GM18505 (cell line): ENCODE data around the gene TYMS.

Experiments used
- ATAC-seq: cut with Tn5 transposase; IDR thresholded peaks from one replicate; pipeline ENCODE4 v1.9.1; 2021; ENCODE audit not compliant: unreplicated experiment
- POLR2A ChIP-seq: IDR thresholded peaks from 4 replicates; pipeline ENCODE4 v1.6.1; 2011; ENCODE audit warnings: borderline replicate concordance; ENCODE audit not compliant: insufficient read depth, insufficient read length; ENCODE audit errors: extremely low read depth

TYMS gene

GRCh38 chr18:658001-658946 lies 821 bp downstream of the TYMS start:
- TF ChIP-seq POLR2A, result peak; percentile 71
- ATAC-seq, result peak; percentile 53

DNA sequence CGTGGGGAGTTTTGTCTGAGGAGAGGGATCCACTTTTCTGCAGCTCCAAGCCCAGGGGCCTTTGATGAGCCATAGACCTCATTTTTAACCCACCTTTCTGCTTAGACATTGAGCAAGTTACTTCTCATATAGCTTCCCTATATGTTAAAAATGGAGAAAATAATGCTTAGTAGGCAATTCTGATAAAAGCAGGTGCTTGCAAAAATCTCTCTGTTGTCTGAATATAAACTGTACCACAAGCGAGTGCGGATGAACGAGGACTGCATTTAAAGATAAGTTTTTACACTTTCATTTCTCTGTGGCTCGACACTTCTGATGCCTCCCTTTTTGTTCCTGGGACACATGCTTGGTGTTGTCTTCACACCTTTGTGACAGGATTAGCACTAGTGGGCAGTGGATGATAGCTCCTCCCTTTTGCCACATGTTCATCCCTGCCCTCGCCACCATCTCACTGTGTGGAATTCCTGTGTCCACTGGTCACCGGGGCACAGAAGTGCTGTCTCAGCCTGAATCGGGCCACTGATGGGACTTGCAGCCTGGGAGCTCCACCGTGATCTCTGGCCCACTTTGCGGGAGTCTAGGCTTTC lies 1.6 kb downstream of the TYMS start:
- TF ChIP-seq POLR2A, result no peak
- no peak for ATAC-seq

DNA sequence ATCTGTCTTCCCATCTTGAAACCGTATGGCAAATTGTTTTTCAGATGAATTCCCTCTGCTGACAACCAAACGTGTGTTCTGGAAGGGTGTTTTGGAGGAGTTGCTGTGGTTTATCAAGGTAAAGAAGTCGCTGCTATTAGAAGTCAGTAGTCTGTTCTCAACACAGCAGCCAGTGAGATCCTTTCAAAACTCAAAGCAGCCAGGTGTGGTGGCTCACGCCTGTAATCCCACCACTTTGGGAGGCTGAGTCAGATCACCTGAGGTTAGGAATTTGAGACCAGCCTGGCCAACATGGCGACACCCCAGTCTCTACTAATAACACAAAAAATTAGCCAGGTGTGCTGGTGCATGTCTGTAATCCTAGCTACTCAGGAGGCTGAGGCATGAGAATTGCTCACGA lies 2.1 kb downstream of the TYMS start:
- TF ChIP-seq POLR2A, result no peak
- ATAC-seq, result no peak

GRCh38 chr18:662197-662596 lies 4.7 kb downstream of the TYMS start:
- no peak for TF ChIP-seq POLR2A
- ATAC-seq, result no peak

- TF ChIP-seq POLR2A, result no peak
- ATAC-seq, result no peak
These were observed 8.7 kb downstream of the TYMS start for GRCh38 chr18:666177-666576.

- ATAC-seq, result no peak
- TF ChIP-seq POLR2A, result no peak
These were observed 9.2 kb downstream of the TYMS start for GRCh38 chr18:666628-667027.

GRCh38 chr18:668260-668659 lies 10.8 kb downstream of the TYMS start:
- TF ChIP-seq POLR2A, result no peak
- ATAC-seq, result no peak

DNA sequence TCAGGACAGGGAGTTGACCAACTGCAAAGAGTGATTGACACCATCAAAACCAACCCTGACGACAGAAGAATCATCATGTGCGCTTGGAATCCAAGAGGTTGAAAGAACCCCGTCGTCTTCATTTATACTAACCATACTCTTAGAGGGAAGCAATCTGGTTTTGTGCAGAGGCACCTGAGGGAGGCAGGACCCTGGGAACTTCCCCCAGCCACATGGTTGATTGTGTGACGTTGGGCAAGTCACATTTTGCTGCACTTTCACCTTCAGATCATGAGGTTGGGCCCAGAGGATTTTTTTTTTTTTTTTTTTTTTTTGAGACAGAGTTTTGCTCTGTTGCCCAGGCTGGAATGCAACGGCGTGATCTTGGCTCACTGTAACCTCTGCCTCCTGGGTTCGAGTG lies 11.6 kb downstream of the TYMS start:
- ATAC-seq, result no peak
- TF ChIP-seq POLR2A, result no peak

DNA sequence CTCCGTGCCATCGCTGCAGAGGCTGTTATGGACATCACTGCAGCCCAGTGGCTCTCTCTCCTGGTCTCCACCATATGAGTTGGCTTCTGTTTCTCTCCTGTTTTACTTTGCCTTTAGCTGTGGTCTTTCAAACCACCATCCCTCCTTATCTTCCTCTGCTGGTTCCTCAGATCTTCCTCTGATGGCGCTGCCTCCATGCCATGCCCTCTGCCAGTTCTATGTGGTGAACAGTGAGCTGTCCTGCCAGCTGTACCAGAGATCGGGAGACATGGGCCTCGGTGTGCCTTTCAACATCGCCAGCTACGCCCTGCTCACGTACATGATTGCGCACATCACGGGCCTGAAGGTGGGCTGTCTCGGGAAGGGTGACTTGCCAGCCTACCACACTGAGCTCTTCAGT lies 13.1 kb downstream of the TYMS start:
- no peak for ATAC-seq
- no peak for TF ChIP-seq POLR2A

DNA sequence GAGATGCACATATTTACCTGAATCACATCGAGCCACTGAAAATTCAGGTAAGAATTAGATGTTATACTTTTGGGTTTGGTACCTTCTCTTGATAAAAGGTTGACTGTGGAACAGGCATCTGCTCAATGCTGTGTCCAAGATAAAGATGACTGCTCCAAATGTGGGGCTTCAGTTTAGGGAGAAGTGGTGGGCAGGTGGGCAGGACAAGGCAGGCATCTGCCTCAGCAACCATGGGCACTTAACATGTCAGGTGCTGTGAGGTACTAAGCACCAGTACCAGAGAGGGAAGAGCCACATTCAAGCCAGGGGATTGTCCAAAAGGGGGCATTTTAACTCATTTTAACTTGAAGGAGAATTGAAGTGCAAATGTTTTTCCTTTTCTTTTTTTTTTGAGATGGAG lies 14.0 kb downstream of the TYMS start:
- no peak for TF ChIP-seq POLR2A
- ATAC-seq, result no peak

- TF ChIP-seq POLR2A, result no peak
- no peak for ATAC-seq
These were observed 15.9 kb downstream of the TYMS start for GRCh38 chr18:673317-673716.

- TF ChIP-seq POLR2A, result no peak
- no peak for ATAC-seq
These were observed 16.3 kb downstream of the TYMS start for GRCh38 chr18:673769-674168.

- no peak for ATAC-seq
- TF ChIP-seq POLR2A, result no peak
These were observed 17.9 kb downstream of the TYMS start for GRCh38 chr18:675307-675706.

DNA sequence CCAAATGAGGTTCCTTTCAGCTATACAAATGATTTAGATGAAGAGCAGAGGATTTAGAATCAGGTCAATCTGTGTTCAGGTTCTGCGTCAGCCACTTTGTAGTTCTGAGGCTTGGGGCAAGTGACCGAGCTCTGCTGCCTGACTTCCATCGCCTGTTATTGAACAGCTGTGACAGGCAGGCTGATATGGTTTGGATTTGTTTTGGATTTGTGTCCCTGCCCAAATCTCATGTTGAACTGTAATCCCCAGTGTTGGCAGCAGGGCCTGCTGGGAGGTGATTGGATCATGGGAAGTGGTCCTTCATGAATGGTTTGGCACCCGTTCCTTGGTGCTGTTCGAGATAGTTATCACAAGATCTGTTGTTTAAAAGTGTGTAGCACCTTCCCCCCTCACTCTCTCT lies 18.6 kb downstream of the TYMS start:
- no peak for TF ChIP-seq POLR2A
- ATAC-seq, result no peak
